ENCODE data around the gene SKA1. TPM values are rescaled to one million over a fixed set of nuclear protein-coding genes. Genes with fewer than 3 reads are reported as not detected.
"Not testable (repeated sequence)": the region's sequence is repeated elsewhere in the genome, so short reads cannot be mapped to it uniquely, and the experiment has no call there.

SKA1 gene
- total RNA-seq, 2 donors from 2014 or later, result 63.2 to 73.1 TPM

DNA sequence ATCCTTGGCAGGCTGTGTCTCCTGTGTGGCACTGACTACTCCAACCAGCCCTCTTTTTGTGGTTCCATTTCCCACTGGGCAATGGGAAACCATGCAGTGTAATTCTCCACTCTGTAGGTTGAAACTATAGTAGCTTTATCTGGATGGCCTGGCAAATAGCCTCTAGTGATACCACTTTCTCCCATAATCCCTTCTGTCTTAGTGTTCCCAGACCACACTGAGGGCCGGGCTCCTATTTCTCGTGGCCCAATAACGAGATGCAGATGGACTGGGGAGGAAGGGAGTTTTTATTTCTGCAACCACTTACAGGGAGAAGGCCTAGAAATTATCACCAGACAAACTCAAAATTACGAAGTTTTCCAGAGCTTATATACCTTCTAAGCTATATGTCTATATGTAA is 24.7 kb downstream of the SKA1 start:
- Mint-ChIP-seq H3K9me3 (no peaks in the 10 kb centered on the region), H3K4me1 (ENCODE audit: low read depth) (peaks cover 10% of the 10 kb centered on the region), H3K27me3 (ENCODE audit: low read depth) (peaks cover 42% of the 10 kb centered on the region), H3K27ac (no peak overlapping the region), H3K4me3 (no peak overlapping the region), H3K36me3 (ENCODE audit: insufficient read depth in 2 of 2) (no peaks in the 10 kb centered on the region)
- no peak for DNase-seq
- no peak for ATAC-seq (replicated peaks in 1 of 2)

DNA sequence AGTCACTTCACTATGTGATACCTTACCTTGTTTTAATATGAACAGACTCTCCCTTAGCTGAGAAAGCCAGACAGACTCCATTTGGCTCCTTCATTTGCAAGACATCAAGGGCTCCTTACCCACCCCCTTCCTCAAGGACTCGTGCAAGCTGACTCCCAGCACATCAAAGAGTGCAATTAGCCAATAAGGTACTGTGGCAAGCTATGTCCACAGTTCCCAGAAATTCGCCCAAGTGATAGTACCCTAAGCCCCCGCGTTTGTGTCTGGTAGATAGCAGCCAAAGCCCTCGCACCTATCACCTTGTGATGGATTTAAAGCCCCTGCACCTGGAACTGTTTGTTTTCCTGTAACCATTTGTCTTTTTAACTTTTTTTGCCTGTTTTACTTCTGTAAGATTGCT is 25.6 kb downstream of the SKA1 start:
- ATAC-seq (replicated peaks in 1 of 2); H3K4me3 Mint-ChIP-seq: not testable (repeated sequence)
- peaks cover 46% of the 10 kb centered on the region for H3K27me3 Mint-ChIP-seq (ENCODE audit: low read depth)

DNA sequence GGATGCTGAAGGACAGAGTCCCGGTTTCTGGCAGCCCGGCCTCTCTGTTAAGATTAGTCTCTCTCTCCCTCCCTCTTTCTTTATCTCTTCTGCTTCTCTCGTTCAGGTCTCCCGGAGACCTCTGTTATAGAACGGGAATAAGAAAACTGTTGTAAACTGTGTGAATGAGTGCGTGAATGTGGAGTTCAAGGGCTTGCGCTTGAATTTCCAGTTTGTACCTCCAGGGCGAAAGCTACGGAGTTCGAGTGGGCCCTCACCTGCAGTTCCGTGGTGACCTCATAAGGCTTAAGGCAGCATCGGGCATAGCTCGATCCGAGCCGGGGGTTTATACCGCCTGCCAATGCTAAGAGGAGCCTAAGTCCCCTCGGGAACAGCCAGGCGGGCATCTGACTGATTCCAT is 26.4 kb downstream of the SKA1 start:
- Mint-ChIP-seq H3K4me1 (ENCODE audit: low read depth) (peaks cover 10% of the 10 kb centered on the region), H3K27ac (no peak overlapping the region), H3K36me3 (ENCODE audit: insufficient read depth in 2 of 2) (no peaks in the 10 kb centered on the region)

More for the DNA sequence above, 25.6 kb downstream of the SKA1 start:
- not testable (repeated sequence) for H3K27ac Mint-ChIP-seq; H3K9me3 Mint-ChIP-seq; H3K36me3 Mint-ChIP-seq (ENCODE audit: insufficient read depth in 2 of 2); DNase-seq
- H3K4me1 Mint-ChIP-seq (ENCODE audit: low read depth), result peaks cover 10% of the 10 kb centered on the region

DNA sequence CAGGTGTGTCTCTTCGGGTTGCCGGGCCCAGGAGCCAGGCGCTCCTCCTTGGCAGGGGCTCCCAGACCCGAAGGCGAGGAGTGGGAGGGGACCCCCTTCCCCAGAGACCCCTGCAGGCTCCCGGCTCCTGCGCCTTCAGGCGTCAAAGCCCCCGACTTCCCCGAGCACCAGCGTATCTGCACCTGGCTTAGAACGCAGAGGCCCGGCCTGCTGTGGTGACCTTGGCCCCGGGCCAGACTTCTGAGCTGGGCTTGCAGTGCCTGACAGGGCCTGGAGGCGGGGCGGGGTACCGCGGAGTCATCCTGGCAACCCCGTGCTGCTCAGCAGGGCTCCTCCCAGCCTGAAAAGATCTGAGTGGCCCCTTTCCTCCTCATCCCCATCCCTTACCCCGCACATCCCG is 27.0 kb downstream of the SKA1 start:
- peaks cover 56% of the 10 kb centered on the region for H3K27me3 Mint-ChIP-seq (ENCODE audit: low read depth)

More for the DNA sequence above, 26.4 kb downstream of the SKA1 start:
- DNase-seq, result no peak
- Mint-ChIP-seq H3K4me3 (no peak overlapping the region), H3K9me3 (no peaks in the 10 kb centered on the region), H3K27me3 (ENCODE audit: low read depth) (peaks cover 54% of the 10 kb centered on the region)
- ATAC-seq (replicated peaks in 1 of 2), result no peak

DNA sequence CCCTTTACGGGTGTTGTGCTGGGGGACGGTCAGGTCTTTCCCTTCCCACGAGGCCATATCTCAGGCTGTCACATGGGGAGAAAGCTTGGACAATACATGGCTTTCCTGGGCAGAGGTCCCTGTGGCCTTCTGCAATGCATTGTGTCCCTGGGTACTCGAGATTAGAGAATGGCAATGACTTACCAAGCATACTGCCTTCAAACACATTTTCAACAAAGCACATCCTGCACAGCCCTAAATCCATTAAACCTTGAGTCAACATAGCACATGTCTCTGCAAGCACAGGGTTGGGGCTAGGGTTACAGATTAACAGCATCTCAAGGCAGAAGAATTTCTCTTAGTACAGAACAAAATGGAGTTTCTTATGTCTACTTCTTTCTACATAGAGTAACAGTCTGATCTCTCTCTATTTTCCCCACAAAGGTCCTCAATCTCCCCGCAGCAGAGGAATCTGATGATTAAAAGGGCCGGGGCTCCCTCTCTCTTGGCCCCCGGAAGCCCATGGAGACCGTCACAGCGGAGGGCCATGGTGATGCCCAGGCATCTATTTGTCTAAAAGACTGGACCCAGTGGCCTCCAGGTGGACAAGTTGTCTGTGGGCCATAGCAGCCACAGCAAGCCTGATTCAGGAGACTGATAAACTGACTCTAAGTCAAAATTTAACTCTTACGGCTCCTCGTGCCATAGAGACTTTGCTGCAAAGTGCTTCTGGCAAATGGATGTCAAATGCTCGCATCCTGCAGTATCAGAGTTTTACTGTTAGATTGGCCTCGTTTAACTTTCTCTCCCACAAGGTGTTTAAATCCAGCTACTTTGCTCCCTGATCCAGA is 30.1 kb downstream of the SKA1 start:
- not testable (repeated sequence) for ATAC-seq (replicated peaks in 1 of 2); H3K4me3 Mint-ChIP-seq; H3K36me3 Mint-ChIP-seq (ENCODE audit: insufficient read depth in 2 of 2); H3K4me1 Mint-ChIP-seq (ENCODE audit: low read depth); H3K27ac Mint-ChIP-seq; H3K9me3 Mint-ChIP-seq; DNase-seq
- peaks cover 66% of the 10 kb centered on the region for H3K27me3 Mint-ChIP-seq (ENCODE audit: low read depth)

More for the DNA sequence above, 27.0 kb downstream of the SKA1 start:
- Mint-ChIP-seq H3K36me3 (ENCODE audit: insufficient read depth in 2 of 2) (no peaks in the 10 kb centered on the region), H3K27ac (no peak overlapping the region), H3K9me3 (no peaks in the 10 kb centered on the region), H3K4me3 (no peak overlapping the region), H3K4me1 (ENCODE audit: low read depth) (peaks cover 10% of the 10 kb centered on the region)
- DNase-seq (peak; percentile 38 to 40), ATAC-seq (replicated peaks in 1 of 2) (peak; percentile 64 to 65)

DNA sequence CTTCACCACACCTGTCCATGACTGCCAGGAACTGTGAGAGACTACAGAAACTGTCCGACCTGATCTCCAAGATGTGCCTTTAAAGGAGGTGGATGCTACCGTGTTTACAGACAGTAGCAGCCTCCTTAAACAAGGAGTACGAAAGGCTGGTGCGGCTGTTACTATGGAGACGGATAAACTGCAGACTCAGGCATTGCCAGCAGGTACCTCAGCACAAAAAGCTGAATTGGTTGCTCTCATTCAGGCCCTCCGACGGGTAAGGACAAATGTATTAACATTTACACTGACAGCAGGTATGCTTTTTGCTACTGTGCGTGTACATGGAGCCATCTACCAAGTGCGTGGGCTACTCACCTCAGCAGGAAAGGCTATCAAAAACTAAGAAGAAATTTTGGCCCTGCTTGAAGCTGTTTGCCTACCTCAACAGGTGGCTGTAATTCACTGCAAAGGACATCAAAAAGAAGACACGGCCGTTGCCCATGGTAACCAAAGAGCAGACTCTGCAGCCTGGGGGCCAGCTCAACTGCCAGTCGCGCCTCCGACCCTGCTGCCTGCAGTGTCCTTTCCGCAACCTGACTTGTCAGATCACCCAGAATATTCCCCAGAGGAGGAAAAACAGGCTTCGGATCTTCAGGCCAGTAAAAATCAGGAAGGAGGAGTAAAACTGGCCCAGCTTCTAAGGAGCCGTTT is 30.9 kb downstream of the SKA1 start:
- Mint-ChIP-seq H3K27me3 (ENCODE audit: low read depth) (peaks cover 68% of the 10 kb centered on the region), H3K4me3 (no peak overlapping the region), H3K36me3 (ENCODE audit: insufficient read depth in 2 of 2) (no peaks in the 10 kb centered on the region), H3K9me3 (no peaks in the 10 kb centered on the region), H3K27ac (no peak overlapping the region), H3K4me1 (ENCODE audit: low read depth) (peaks cover 5% of the 10 kb centered on the region)
- ATAC-seq (replicated peaks in 1 of 2) (no peak), DNase-seq (no peak)

DNA sequence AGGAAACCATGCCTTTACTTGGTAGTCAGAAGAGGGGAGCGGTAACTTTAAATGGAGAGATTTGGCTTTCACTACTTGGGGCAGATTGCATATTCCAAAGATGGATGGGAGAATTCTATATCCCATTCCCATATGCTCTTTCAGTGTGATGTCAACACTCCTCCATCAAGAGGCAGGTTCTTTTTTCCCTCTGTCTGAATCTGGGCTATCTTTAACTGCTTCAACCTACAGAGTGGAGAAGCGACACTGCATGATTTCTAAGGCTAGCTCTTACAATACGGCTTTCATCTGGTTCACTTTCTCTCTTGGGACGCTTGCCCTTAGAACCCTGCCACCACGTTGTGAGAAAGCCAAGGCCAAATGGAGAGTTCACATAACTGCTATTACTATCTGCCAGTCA is 34.4 kb downstream of the SKA1 start:
- Mint-ChIP-seq H3K9me3 (no peaks in the 10 kb centered on the region), H3K36me3 (ENCODE audit: insufficient read depth in 2 of 2) (no peaks in the 10 kb centered on the region), H3K4me1 (ENCODE audit: low read depth) (no peaks in the 10 kb centered on the region), H3K27ac (no peak overlapping the region), H3K4me3 (no peak overlapping the region), H3K27me3 (ENCODE audit: low read depth) (peaks cover 62% of the 10 kb centered on the region)
- DNase-seq, result no peak
- no peak for ATAC-seq (replicated peaks in 1 of 2)

DNA sequence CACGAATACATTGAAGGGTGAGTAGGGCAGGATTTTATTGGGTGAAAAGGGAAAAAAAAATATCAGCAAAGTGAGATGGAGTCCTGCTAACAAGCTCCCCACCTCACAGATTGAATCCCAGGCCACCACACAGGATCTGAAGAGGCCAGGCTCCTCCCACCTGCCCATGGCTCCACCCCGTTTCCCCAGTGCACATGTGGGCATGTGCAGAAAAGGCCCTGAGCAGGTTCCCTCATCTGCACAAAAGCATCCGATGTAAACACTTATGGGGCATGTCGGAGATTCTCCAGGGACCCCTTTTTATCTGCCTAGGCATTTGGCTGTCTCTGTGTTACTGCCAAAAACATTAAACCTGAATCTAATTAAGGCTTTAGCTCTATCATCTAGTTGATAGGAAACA is 35.2 kb downstream of the SKA1 start:
- DNase-seq, result no peak
- Mint-ChIP-seq H3K36me3 (ENCODE audit: insufficient read depth in 2 of 2) (no peaks in the 10 kb centered on the region), H3K27ac (no peak overlapping the region), H3K4me1 (ENCODE audit: low read depth) (no peaks in the 10 kb centered on the region), H3K27me3 (ENCODE audit: low read depth) (peaks cover 58% of the 10 kb centered on the region), H3K9me3 (no peaks in the 10 kb centered on the region), H3K4me3 (no peak overlapping the region)
- no peak for ATAC-seq (replicated peaks in 1 of 2)

DNA sequence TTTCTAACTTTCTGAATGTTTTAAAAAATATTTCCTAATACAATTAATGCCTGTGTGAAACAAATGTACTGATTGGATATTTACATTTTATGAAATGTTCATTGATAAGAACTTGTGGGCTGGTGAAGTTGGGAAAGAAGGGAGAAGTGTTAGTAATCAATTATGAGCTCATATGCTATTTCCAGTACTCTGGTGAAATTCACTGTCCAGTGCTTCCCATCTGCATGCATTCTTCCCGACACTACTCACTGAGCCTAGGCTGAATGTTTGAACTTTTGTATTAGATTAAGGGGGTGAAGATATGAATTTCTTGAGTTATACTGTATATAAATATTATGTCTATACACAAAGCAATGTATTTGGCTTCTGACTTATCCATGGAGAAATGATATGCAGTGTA is 36.0 kb downstream of the SKA1 start:
- ATAC-seq (replicated peaks in 1 of 2) (no peak), DNase-seq (no peak)
- Mint-ChIP-seq H3K36me3 (ENCODE audit: insufficient read depth in 2 of 2) (no peaks in the 10 kb centered on the region), H3K27me3 (ENCODE audit: low read depth) (peaks cover 50% of the 10 kb centered on the region), H3K27ac (no peak overlapping the region), H3K4me1 (ENCODE audit: low read depth) (no peaks in the 10 kb centered on the region), H3K4me3 (no peak overlapping the region), H3K9me3 (no peaks in the 10 kb centered on the region)

DNA sequence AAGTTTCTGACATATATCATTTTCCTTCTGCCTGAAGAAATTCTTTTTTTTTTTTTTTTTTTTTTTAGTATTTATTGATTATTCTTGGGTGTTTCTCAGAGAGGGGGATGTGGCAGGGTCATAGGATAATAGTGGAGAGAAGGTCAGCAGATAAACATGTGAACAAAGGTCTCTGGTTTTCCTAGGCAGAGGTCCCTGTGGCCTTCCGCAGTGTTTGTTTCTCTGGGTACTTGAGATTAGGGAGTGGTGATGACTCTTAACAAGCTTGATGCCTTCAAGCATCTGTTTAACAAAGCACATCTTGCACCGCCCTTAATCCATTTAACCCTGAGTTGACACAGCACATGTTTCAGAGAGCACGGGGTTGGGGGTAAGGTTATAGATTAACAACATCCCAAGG is 42.0 kb downstream of the SKA1 start:
- H3K27ac Mint-ChIP-seq; H3K4me3 Mint-ChIP-seq; DNase-seq; ATAC-seq (replicated peaks in 1 of 2); H3K36me3 Mint-ChIP-seq (ENCODE audit: insufficient read depth in 2 of 2); H3K4me1 Mint-ChIP-seq (ENCODE audit: low read depth); H3K9me3 Mint-ChIP-seq: not testable (repeated sequence)
- H3K27me3 Mint-ChIP-seq (ENCODE audit: low read depth), result peaks cover 17% of the 10 kb centered on the region

DNA sequence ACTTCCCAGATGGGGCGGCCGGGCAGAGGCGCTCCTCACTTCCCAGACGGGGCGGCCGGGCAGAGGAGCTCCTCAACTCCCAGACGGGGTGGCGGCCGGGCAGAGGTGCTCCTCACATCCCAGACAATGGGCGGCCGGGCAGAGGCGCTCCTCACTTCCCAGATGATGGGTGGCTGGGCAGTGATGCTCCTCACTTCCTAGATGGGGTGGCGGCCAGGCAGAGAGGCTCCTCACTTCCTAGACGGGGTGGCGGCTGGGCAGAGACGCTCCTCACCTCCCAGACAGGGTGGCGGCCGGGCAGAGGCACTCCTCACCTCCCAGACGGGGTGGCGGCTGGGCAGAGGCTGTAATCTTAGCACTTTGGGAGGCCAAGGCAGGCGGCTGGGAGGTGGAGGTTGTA is 42.9 kb downstream of the SKA1 start:
- not testable (repeated sequence) for ATAC-seq (replicated peaks in 1 of 2); H3K9me3 Mint-ChIP-seq; H3K36me3 Mint-ChIP-seq (ENCODE audit: insufficient read depth in 2 of 2); H3K4me3 Mint-ChIP-seq; H3K4me1 Mint-ChIP-seq (ENCODE audit: low read depth); H3K27ac Mint-ChIP-seq; DNase-seq
- peaks cover 17% of the 10 kb centered on the region for H3K27me3 Mint-ChIP-seq (ENCODE audit: low read depth)

DNA sequence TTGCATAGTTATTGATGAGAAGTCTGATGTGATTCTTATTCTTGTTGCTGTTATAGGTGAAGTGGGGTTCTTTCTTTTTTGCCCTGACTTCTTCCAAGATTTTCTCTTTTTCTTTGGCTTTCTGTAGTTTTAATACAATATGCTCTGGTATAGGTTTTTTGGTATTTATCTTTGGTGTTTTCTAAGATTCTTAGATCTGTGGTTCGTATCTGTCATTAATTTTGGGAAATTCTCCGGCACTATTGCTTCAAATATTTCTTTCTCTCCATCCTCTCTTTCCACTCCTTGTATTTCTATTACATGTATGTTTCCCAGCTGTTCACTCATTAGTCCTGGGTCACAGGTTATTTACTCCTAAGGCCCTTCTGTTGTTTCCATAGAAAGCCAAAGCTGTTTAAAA is 43.8 kb downstream of the SKA1 start:
- no peaks in the 10 kb centered on the region for H3K4me1 Mint-ChIP-seq (ENCODE audit: low read depth)
- H3K27me3 Mint-ChIP-seq (ENCODE audit: low read depth), result peaks cover 9% of the 10 kb centered on the region
- no peak overlapping the region for H3K27ac Mint-ChIP-seq
- H3K9me3 Mint-ChIP-seq, result peaks cover 0 to 5% of the 10 kb centered on the region in 2 donors
- ATAC-seq (replicated peaks in 1 of 2), result no peak
- no peak for DNase-seq
- H3K4me3 Mint-ChIP-seq, result no peak overlapping the region
- peaks cover 3 to 5% of the 10 kb centered on the region in 2 donors for H3K36me3 Mint-ChIP-seq (ENCODE audit: insufficient read depth in 2 of 2)

DNA sequence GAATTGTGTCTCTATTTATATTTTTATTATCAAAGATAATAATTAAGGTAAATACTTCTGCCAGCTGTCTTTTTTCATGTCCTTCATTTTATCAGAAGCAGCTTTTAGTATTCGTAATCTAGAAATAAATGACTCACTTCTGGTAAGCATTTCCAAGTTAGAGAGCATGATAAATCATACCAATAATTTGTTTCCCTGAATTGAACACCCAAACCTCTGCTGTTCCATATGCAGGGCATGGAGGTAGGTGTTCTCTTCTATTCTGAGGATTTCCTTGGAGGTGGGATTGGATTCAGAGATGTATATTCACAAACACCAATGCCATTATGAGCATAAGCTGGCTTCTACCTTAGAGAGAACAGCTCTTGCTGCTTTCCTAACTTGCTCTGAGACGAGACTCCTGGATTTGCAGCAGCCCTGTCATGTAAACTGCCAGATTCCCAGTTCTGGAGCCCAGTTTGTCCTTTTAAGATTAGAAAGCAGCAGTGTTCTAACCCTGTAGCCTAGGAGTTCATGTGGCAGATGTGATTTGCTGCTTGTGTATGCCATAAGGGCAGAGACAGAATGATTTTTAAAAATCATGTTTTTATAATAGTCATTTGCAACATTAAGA is 47.5 kb downstream of the SKA1 start:
- H3K27me3 Mint-ChIP-seq (ENCODE audit: low read depth), result peaks cover 7% of the 10 kb centered on the region
- no peak overlapping the region for H3K4me3 Mint-ChIP-seq
- H3K9me3 Mint-ChIP-seq, result peaks cover 0 to 9% of the 10 kb centered on the region in 2 donors
- H3K36me3 Mint-ChIP-seq (ENCODE audit: insufficient read depth in 2 of 2), result peaks cover 3% of the 10 kb centered on the region in 2 donors
- H3K4me1 Mint-ChIP-seq (ENCODE audit: low read depth), result no peaks in the 10 kb centered on the region
- ATAC-seq (replicated peaks in 1 of 2) (no peak), DNase-seq (no peak)
- no peak overlapping the region for H3K27ac Mint-ChIP-seq
